Neural crest cell (in vitro differentiated cells): ENCODE data around the gene STPG4. TPM values are rescaled to one million over a fixed set of nuclear protein-coding genes. Genes with fewer than 3 reads are reported as not detected.
"Not testable (repeated sequence)": the region's sequence is repeated elsewhere in the genome, so short reads cannot be mapped to it uniquely, and the experiment has no call there.

Source experiments
- DNase-seq: peaks from one replicate; pipeline ENCODE4 v3.0.0; 2021; ENCODE audit warnings: low read depth, mixed read lengths, low spot score
- H3K27ac Mint-ChIP-seq: one replicate; pipeline ENCODE4 v1.8.0; 2021; ENCODE audit warnings: mild to moderate bottlenecking, mixed read lengths; ENCODE audit not compliant: unreplicated experiment
- H3K27me3 Mint-ChIP-seq: 2 replicates; pipeline ENCODE4 v1.8.0; 2021; ENCODE audit warnings: low read depth, mild to moderate bottlenecking, mixed read lengths
- H3K36me3 Mint-ChIP-seq: 2 replicates; pipeline ENCODE4 v1.8.0; 2021; ENCODE audit warnings: low read depth, mild to moderate bottlenecking, mixed read lengths
- H3K4me1 Mint-ChIP-seq: 2 replicates; pipeline ENCODE4 v1.8.0; 2021; ENCODE audit warnings: mixed read lengths
- H3K4me3 Mint-ChIP-seq: one replicate; pipeline ENCODE4 v1.8.0; 2021; ENCODE audit warnings: mild to moderate bottlenecking, mixed read lengths
- H3K9me3 Mint-ChIP-seq: 2 replicates; pipeline ENCODE4 v1.8.0; 2021; ENCODE audit warnings: mixed read lengths
- total RNA-seq: library from RNA; stranded (reverse); gene quantifications from 2 replicates; pipeline ENCODE4 v1.2.1, GENCODE V29; 2021
- TF ChIP-seq, protein P1 (sequence below): fragments of 200-600 bp; sonication (generic); conservative IDR thresholded peaks from 2 replicates; pipeline ENCODE4 v1.5.0; 2021; ENCODE audit warnings: antibody characterized with exemption, mild to moderate bottlenecking

The STPG4 gene
- total RNA-seq, 1 donor from 2014 or later: 0.26 TPM

DNA sequence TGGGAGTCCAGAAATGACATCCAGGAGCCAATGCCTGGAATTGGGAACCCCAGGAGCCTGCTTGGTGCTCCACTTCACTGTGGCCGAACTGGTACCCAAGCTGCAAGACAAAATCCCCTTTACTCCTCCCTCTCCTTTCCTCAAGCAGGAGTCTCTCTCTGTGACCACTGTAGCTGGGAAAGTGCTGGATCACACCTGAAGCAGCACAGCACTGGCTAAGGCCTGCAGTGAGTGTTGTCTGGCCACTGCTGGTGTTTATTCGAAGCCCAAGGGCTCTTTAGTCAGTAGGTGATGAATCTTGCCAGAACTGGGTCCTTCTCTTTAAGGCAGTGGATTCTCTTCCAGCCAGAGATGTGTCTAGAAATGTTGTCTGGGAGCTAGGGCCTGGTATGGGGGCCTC lies 26.4 kb downstream of the STPG4 start:
- DNase-seq: no peak
- peaks cover 5% of the 10 kb centered on the region for H3K4me1 Mint-ChIP-seq
- TF ChIP-seq, protein P1, sequence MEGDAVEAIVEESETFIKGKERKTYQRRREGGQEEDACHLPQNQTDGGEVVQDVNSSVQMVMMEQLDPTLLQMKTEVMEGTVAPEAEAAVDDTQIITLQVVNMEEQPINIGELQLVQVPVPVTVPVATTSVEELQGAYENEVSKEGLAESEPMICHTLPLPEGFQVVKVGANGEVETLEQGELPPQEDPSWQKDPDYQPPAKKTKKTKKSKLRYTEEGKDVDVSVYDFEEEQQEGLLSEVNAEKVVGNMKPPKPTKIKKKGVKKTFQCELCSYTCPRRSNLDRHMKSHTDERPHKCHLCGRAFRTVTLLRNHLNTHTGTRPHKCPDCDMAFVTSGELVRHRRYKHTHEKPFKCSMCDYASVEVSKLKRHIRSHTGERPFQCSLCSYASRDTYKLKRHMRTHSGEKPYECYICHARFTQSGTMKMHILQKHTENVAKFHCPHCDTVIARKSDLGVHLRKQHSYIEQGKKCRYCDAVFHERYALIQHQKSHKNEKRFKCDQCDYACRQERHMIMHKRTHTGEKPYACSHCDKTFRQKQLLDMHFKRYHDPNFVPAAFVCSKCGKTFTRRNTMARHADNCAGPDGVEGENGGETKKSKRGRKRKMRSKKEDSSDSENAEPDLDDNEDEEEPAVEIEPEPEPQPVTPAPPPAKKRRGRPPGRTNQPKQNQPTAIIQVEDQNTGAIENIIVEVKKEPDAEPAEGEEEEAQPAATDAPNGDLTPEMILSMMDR: no peak
- H3K4me3 Mint-ChIP-seq: no peak overlapping the region
- peaks cover 9% of the 10 kb centered on the region for H3K36me3 Mint-ChIP-seq
- no peak overlapping the region for H3K27ac Mint-ChIP-seq
- H3K27me3 Mint-ChIP-seq: no peaks in the 10 kb centered on the region
- H3K9me3 Mint-ChIP-seq: peaks cover 9% of the 10 kb centered on the region

- H3K9me3 Mint-ChIP-seq: peaks cover 9% of the 10 kb centered on the region
- no peaks in the 10 kb centered on the region for H3K27me3 Mint-ChIP-seq
- H3K4me1 Mint-ChIP-seq: peaks cover 5% of the 10 kb centered on the region
- H3K27ac Mint-ChIP-seq: no peak overlapping the region
- no peak for DNase-seq
- H3K36me3 Mint-ChIP-seq: peaks cover 9% of the 10 kb centered on the region
- TF ChIP-seq, protein P1: no peak
- H3K4me3 Mint-ChIP-seq: no peak overlapping the region
Measured at GRCh38 chr2:47127862-47128543, 27.1 kb downstream of the STPG4 start.

- H3K9me3 Mint-ChIP-seq: peaks cover 9% of the 10 kb centered on the region
- DNase-seq: no peak
- H3K4me3 Mint-ChIP-seq: no peak overlapping the region
- peaks cover 9% of the 10 kb centered on the region for H3K36me3 Mint-ChIP-seq
- H3K27ac Mint-ChIP-seq: no peak overlapping the region
- H3K4me1 Mint-ChIP-seq: peaks cover 5% of the 10 kb centered on the region
- TF ChIP-seq, protein P1: no peak
- H3K27me3 Mint-ChIP-seq: no peaks in the 10 kb centered on the region
Measured at GRCh38 chr2:47126783-47127182, 28.3 kb downstream of the STPG4 start.

DNA sequence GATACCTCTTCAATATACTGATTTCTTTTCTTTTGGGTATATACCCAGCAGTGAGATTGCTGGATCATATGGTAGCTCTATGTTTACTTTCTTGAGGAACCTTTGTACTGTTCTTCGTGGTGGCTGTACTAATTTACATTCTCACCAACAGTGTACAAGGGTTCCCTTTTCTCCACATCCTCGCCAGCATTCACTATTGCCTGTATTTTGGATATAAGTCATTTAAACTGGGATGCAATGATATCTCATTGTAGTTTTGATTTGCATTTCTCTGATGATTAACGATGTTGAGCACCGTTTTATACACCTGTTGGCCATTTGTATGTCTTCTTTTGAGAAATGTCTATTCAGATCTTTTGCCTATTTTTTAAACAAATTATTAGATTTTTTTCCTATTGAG lies 30.4 kb downstream of the STPG4 start:
- not testable (repeated sequence) for H3K9me3 Mint-ChIP-seq, DNase-seq, H3K36me3 Mint-ChIP-seq, H3K27me3 Mint-ChIP-seq, H3K27ac Mint-ChIP-seq, H3K4me3 Mint-ChIP-seq, H3K4me1 Mint-ChIP-seq

GRCh38 chr2:47120424-47120823 lies 34.7 kb downstream of the STPG4 start:
- not testable (repeated sequence) for H3K4me3 Mint-ChIP-seq, H3K36me3 Mint-ChIP-seq, DNase-seq, H3K27me3 Mint-ChIP-seq, H3K9me3 Mint-ChIP-seq, H3K27ac Mint-ChIP-seq, H3K4me1 Mint-ChIP-seq

- Mint-ChIP-seq H3K4me1 (peaks cover 4% of the 10 kb centered on the region), H3K27me3 (no peaks in the 10 kb centered on the region), H3K36me3 (no peaks in the 10 kb centered on the region), H3K9me3 (peaks cover 2% of the 10 kb centered on the region), H3K4me3 (no peak overlapping the region), H3K27ac (no peak overlapping the region)
- TF ChIP-seq, protein P1: no peak
- no peak for DNase-seq
Measured at GRCh38 chr2:47119001-47119400, 36.1 kb downstream of the STPG4 start.
